Skeletal muscle tissue (tissue), 4 donors: ENCODE results near the gene KLHL42. TPM values are rescaled to one million over a fixed set of nuclear protein-coding genes. Genes with fewer than 3 reads are reported as not detected.

Experiments
- H3K27ac ChIP-seq: one replicate; pipeline ENCODE4 v1.7.0; 2013; ENCODE audit warnings: mild to moderate bottlenecking, low read depth, low read length, inconsistent platforms
- H3K27me3 ChIP-seq, 3 donors: one replicate each; pipeline ENCODE4 v1.7.0; 2013; ENCODE audit warnings: low read length in 3 of 3; ENCODE audit not compliant: control insufficient read depth in 3 of 3, insufficient read depth in 3 of 3
- H3K36me3 ChIP-seq, 3 donors: one replicate each; pipeline ENCODE4 v1.7.0; 2013; ENCODE audit warnings: low read length in 3 of 3; ENCODE audit not compliant: control insufficient read depth in 3 of 3, insufficient read depth in 3 of 3
- H3K4me1 ChIP-seq, 3 donors: one replicate each; pipeline ENCODE4 v1.7.0; 2013; ENCODE audit warnings: low read length in 3 of 3, mild to moderate bottlenecking in 3 of 3; ENCODE audit not compliant: control insufficient read depth in 3 of 3, insufficient read depth in 3 of 3
- H3K4me3 ChIP-seq, 3 donors: one replicate each; pipeline ENCODE4 v1.7.0; 2013; ENCODE audit warnings: low read length in 3 of 3
- H3K9ac ChIP-seq, 3 donors: one replicate each; pipeline ENCODE4 v1.7.0; 2013; ENCODE audit warnings: low read length in 3 of 3, mild to moderate bottlenecking in 3 of 3, moderate library complexity in 2 of 3, low read depth in 1 of 3
- H3K9me3 ChIP-seq, 3 donors: one replicate each; pipeline ENCODE4 v1.7.0; 2013; ENCODE audit warnings: low read length in 3 of 3; ENCODE audit not compliant: control insufficient read depth in 3 of 3
- total RNA-seq: library from RNA; depleted of rRNA; stranded (reverse); fragments of >200 nt; gene quantifications from one replicate; pipeline ENCODE4 v1.2.3, GENCODE V29; 2014
- donor health status: Osteomylitis.

The KLHL42 gene
- total RNA-seq, 1 donor from 2014 or later, result 13.6 TPM

- Histone ChIP-seq H3K4me3 (no peak overlapping the region), H3K9ac (no peak overlapping the region), H3K4me1 (no peaks in the 10 kb centered on the region), H3K27me3 (peaks cover 0 to 2% (median 0%) of the 10 kb centered on the region in 3 donors), H3K9me3 (no peaks in the 10 kb centered on the region), H3K27ac (no peak overlapping the region), H3K36me3 (no peaks in the 10 kb centered on the region)
Observed at GRCh38 chr12:27812502-27812901, 32.5 kb downstream of the KLHL42 start.

GRCh38 chr12:27814411-27814810, 34.4 kb downstream of the KLHL42 start:
- no peak overlapping the region for H3K27ac ChIP-seq
- H3K27me3 ChIP-seq, result peaks cover 0 to 2% (median 0%) of the 10 kb centered on the region in 3 donors
- no peaks in the 10 kb centered on the region for H3K36me3 ChIP-seq
- no peak overlapping the region for H3K9ac ChIP-seq
- no peaks in the 10 kb centered on the region for H3K9me3 ChIP-seq
- no peak overlapping the region for H3K4me3 ChIP-seq
- no peaks in the 10 kb centered on the region for H3K4me1 ChIP-seq

DNA sequence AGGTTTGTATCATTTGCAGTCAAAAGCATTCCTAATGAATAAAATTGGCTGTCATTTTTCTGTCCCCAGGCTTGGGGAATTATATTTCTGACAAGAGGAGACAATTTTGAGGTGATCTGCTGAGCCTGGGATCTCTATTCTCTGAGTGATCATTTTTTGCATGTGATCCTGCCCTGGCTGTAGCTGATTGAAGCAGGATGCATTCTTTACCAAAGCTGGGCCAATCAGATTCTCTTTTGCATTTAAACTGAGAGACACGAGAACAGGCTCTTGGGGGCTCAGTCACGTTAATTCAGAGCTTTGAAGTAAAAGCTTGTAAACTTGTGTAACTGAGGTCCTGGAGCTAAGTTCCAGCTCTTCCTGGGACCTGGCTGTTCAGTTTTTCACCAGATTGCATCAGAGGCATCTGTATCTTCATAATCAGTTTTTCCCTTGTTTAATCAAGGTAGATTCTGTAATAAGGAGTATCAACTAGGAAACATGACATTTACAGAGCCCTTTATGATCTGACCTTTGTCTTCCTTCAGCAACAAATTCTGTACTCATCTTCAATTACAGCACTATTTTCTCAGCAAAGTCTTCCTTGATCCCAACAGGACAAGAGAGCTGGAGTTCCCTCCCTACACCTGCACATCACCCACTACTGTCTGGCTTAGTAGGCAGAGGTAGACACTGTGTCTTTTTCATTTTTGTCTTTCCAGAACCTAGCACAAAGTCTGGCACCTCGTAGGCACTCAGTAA, 35.0 kb downstream of the KLHL42 start:
- no peaks in the 10 kb centered on the region for H3K36me3 ChIP-seq
- H3K4me3 ChIP-seq, result no peak overlapping the region
- H3K27ac ChIP-seq, result no peak overlapping the region
- peaks cover 0 to 1% (median 0%) of the 10 kb centered on the region in 3 donors for H3K27me3 ChIP-seq
- H3K4me1 ChIP-seq, result no peaks in the 10 kb centered on the region
- no peaks in the 10 kb centered on the region for H3K9me3 ChIP-seq
- H3K9ac ChIP-seq, result no peak overlapping the region

DNA sequence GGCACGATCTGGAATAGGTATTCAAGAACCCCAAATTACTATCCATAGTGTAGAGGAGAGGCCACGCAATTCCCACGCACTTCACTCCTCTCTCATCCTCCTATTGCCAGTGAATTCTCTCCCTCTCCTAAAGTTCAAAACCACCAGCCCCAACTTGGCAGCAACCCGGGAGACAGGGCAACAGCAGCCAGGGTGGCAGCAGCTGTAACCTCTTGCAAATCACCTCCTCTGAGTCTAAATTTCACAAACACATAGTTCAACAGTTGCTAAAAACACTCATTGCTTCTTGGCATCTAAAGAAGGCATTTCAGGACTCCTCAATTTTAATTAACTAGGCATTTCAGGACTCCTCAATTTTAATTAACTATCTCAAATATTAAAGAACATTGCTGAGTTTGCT, 37.7 kb downstream of the KLHL42 start:
- H3K4me3 ChIP-seq, result no peak overlapping the region
- no peaks in the 10 kb centered on the region for H3K36me3 ChIP-seq
- H3K27me3 ChIP-seq, result no peaks in the 10 kb centered on the region
- no peak overlapping the region for H3K9ac ChIP-seq
- H3K4me1 ChIP-seq, result peaks cover 0 to 3% (median 0%) of the 10 kb centered on the region in 3 donors
- no peaks in the 10 kb centered on the region for H3K9me3 ChIP-seq
- no peak overlapping the region for H3K27ac ChIP-seq

GRCh38 chr12:27818401-27818918, 38.4 kb downstream of the KLHL42 start:
- Histone ChIP-seq H3K9ac (no peak overlapping the region), H3K4me3 (no peak overlapping the region), H3K9me3 (no peaks in the 10 kb centered on the region), H3K27ac (no peak overlapping the region), H3K4me1 (peaks cover 0 to 3% (median 0%) of the 10 kb centered on the region in 3 donors), H3K27me3 (peaks cover 0 to 3% (median 0%) of the 10 kb centered on the region in 3 donors), H3K36me3 (no peaks in the 10 kb centered on the region)

- Histone ChIP-seq H3K4me1 (peaks cover 0 to 3% (median 0%) of the 10 kb centered on the region in 3 donors), H3K27me3 (peaks cover 0 to 3% (median 0%) of the 10 kb centered on the region in 3 donors), H3K36me3 (no peaks in the 10 kb centered on the region), H3K4me3 (no peak overlapping the region), H3K27ac (no peak overlapping the region), H3K9ac (no peak overlapping the region), H3K9me3 (no peaks in the 10 kb centered on the region)
Observed at GRCh38 chr12:27820564-27820963, 40.5 kb downstream of the KLHL42 start.

DNA sequence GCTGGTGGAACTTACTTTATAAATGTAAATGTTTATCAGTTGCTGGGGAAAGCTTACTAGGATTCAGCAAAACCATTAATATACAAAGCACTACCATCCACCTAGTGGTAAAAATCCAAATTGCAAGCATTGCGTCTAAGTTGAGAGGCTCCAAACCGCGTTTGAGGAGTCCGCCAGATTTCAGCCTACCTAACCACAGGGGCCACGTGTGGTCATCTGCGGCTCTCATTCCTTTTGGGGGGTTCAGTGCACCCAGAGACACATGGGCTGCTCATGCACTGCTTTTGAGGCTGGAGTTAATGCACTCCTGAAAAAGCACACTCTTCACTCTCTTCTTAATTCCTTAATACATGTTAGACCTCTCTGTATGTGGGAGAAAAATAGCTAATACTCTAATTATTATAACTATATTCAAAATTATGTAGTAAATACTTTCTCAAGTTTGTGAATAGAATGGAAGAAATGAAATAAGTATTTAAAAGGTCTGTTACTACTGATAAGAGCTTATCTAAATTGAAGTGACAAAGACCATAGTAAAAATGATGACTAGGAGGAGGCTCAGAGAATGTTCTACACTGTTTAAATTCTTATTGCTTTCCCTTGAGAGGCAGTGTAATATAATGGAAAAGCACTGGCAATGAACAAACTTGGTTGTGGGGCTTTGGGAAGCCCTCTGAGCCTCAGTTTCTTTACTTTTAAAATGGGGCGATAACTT, 41.4 kb downstream of the KLHL42 start:
- peak overlapping the region in 1 of 3 donors; percentile 35 for H3K4me3 ChIP-seq
- H3K27me3 ChIP-seq, result peaks cover 0 to 3% (median 0%) of the 10 kb centered on the region in 3 donors
- no peak overlapping the region for H3K27ac ChIP-seq
- no peaks in the 10 kb centered on the region for H3K9me3 ChIP-seq
- no peak overlapping the region for H3K9ac ChIP-seq
- H3K36me3 ChIP-seq, result no peaks in the 10 kb centered on the region
- H3K4me1 ChIP-seq, result peaks cover 0 to 3% (median 0%) of the 10 kb centered on the region in 3 donors

DNA sequence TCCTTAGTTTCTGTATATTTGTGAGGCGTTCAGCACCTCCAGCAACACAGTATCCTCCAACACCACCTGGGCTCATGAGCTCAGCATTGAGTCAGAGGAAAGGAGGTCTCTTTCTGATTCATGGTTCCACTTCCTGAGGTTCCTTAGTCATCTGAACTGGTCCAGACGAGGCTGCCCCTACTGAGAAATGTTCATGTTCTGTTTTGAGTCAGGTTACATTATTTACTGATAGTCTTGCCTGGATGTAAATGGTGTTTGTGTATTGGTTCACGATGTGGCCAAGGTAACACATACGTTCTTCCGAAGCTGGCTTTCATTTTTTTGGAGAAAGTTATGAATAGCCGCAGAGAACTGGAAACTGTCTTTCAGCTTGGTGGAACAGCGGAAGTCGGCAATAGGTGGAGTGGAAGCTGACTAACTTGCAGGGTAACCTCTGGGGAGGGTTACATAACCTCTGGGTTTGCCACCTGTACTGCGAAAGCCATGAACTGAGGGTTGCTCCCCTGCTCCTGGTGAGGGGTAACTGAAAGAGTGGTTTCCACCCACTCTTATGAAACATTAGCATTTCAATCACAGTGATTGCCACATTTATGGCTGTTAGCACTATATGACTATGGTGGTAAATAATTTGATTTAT, 42.2 kb downstream of the KLHL42 start:
- Histone ChIP-seq H3K4me1 (peaks cover 0 to 3% (median 0%) of the 10 kb centered on the region in 3 donors), H3K27ac (no peak overlapping the region), H3K9ac (no peak overlapping the region)

GRCh38 chr12:27823038-27823437, 43.0 kb downstream of the KLHL42 start:
- no peak overlapping the region for H3K9ac ChIP-seq
- H3K4me1 ChIP-seq, result peaks cover 0 to 3% (median 0%) of the 10 kb centered on the region in 3 donors
- H3K36me3 ChIP-seq, result no peaks in the 10 kb centered on the region
- H3K27me3 ChIP-seq, result peaks cover 0 to 3% (median 0%) of the 10 kb centered on the region in 3 donors
- H3K9me3 ChIP-seq, result no peaks in the 10 kb centered on the region
- no peak overlapping the region for H3K27ac ChIP-seq
- H3K4me3 ChIP-seq, result no peak overlapping the region

More for the DNA sequence above, 42.2 kb downstream of the KLHL42 start:
- Histone ChIP-seq H3K36me3 (no peaks in the 10 kb centered on the region), H3K9me3 (no peaks in the 10 kb centered on the region), H3K27me3 (peaks cover 0 to 3% (median 0%) of the 10 kb centered on the region in 3 donors), H3K4me3 (no peak overlapping the region)
